ENCODE measurements around the gene SYT17.

SYT17 gene

GRCh38 chr16:19212059-19212458 lies 44.0 kb downstream of the SYT17 start:
- Histone ChIP-seq H3K4me3 (ENCODE audit: control insufficient read depth in 1 of 7, extremely low read depth in 1 of 7, insufficient read depth in 4 of 7, low read depth in 2 of 7, low read length in 6 of 7) (no peak overlapping the region), H3K9me3 (ENCODE audit: control extremely low read depth in 1 of 5, control insufficient read depth in 4 of 5, insufficient read depth in 2 of 5, low read depth in 1 of 5, low read length in 4 of 5) (peaks cover 0 to 5% (median 0%) of the 10 kb centered on the region in 5 experiments), H3K27me3 (replicated peaks in 2 of 5; ENCODE audit: control insufficient read depth in 4 of 5, insufficient read depth in 5 of 5, low read length in 4 of 5) (peaks cover 0 to 3% (median 0%) of the 10 kb centered on the region in 5 experiments), H3K36me3 (ENCODE audit: control insufficient read depth in 4 of 4, insufficient read depth in 4 of 4, low read length in 3 of 4) (no peaks in the 10 kb centered on the region), H3K27ac (ENCODE audit: insufficient read depth in 1 of 2, low read depth in 1 of 2, low read length in 2 of 2, poor library complexity in 1 of 2, severe bottlenecking in 2 of 2) (no peak overlapping the region), H3K4me1 (ENCODE audit: control extremely low read depth in 1 of 4, control insufficient read depth in 4 of 4, insufficient read depth in 4 of 4, low read length in 3 of 4) (no peaks in the 10 kb centered on the region)
- ChIA-PET CTCF (no interaction called here), POLR2A (no interaction called here)
- WGBS (ENCODE audit: insufficient coverage): 89% methylated on average over 3 of the region's 5 CpGs
- DNase-seq: no peak

GRCh38 chr16:19213885-19214284 lies 45.8 kb downstream of the SYT17 start:
- no peaks in the 10 kb centered on the region for H3K4me1 ChIP-seq (ENCODE audit: control extremely low read depth in 1 of 4, control insufficient read depth in 4 of 4, insufficient read depth in 4 of 4, low read length in 3 of 4)
- peak in 2 of 3 donors; percentile 11 to 19 for DNase-seq
- H3K4me3 ChIP-seq (ENCODE audit: control insufficient read depth in 1 of 7, extremely low read depth in 1 of 7, insufficient read depth in 4 of 7, low read depth in 2 of 7, low read length in 6 of 7): no peak overlapping the region
- POLR2A ChIA-PET: no interaction called here
- CTCF ChIA-PET: interaction anchor here (1.1 kb wide), 1 partner anchor 34 kb away, joined by 3 read pairs; no protein-coding TSS in a partner anchor
- H3K9me3 ChIP-seq (ENCODE audit: control extremely low read depth in 1 of 5, control insufficient read depth in 4 of 5, insufficient read depth in 2 of 5, low read depth in 1 of 5, low read length in 4 of 5): peaks cover 0 to 5% (median 0%) of the 10 kb centered on the region in 5 experiments
- H3K27me3 ChIP-seq (replicated peaks in 2 of 5; ENCODE audit: control insufficient read depth in 4 of 5, insufficient read depth in 5 of 5, low read length in 4 of 5): peaks cover 0 to 3% (median 0%) of the 10 kb centered on the region in 5 experiments
- H3K27ac ChIP-seq (ENCODE audit: insufficient read depth in 1 of 2, low read depth in 1 of 2, low read length in 2 of 2, poor library complexity in 1 of 2, severe bottlenecking in 2 of 2): no peak overlapping the region
- no peaks in the 10 kb centered on the region for H3K36me3 ChIP-seq (ENCODE audit: control insufficient read depth in 4 of 4, insufficient read depth in 4 of 4, low read length in 3 of 4)

DNA sequence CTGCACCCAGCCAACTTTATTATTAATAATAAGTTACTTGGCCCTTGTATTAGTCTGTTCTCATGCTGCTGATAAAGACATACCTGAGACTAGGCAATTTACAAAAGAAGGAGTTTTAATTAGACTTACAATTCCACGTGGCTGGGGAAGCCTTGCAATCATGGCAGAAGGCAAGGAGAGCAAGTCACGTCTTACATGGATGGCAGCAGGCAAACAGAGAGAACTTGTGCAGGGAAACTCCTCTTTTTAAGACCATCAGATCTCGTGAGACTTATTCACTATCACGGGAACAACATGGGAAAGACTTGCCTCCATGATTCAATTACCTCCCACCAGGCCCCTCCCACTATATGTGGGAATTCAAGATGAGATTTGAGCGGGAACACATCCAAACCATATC lies 47.7 kb downstream of the SYT17 start:
- H3K27me3 ChIP-seq (replicated peaks in 2 of 5; ENCODE audit: control insufficient read depth in 4 of 5, insufficient read depth in 5 of 5, low read length in 4 of 5): peaks cover 0 to 3% (median 0%) of the 10 kb centered on the region in 5 experiments
- WGBS (ENCODE audit: insufficient coverage): 91% methylated on average over 2 of the region's 5 CpGs
- no peak overlapping the region for H3K4me3 ChIP-seq (ENCODE audit: control insufficient read depth in 1 of 7, extremely low read depth in 1 of 7, insufficient read depth in 4 of 7, low read depth in 2 of 7, low read length in 6 of 7)
- POLR2A ChIA-PET: no interaction called here
- H3K36me3 ChIP-seq (ENCODE audit: control insufficient read depth in 4 of 4, insufficient read depth in 4 of 4, low read length in 3 of 4): no peaks in the 10 kb centered on the region
- H3K27ac ChIP-seq (ENCODE audit: insufficient read depth in 1 of 2, low read depth in 1 of 2, low read length in 2 of 2, poor library complexity in 1 of 2, severe bottlenecking in 2 of 2): no peak overlapping the region
- H3K4me1 ChIP-seq (ENCODE audit: control extremely low read depth in 1 of 4, control insufficient read depth in 4 of 4, insufficient read depth in 4 of 4, low read length in 3 of 4): no peaks in the 10 kb centered on the region
- DNase-seq: no peak
- CTCF ChIA-PET: no interaction called here
- peaks cover 0 to 5% (median 0%) of the 10 kb centered on the region in 5 experiments for H3K9me3 ChIP-seq (ENCODE audit: control extremely low read depth in 1 of 5, control insufficient read depth in 4 of 5, insufficient read depth in 2 of 5, low read depth in 1 of 5, low read length in 4 of 5)

GRCh38 chr16:19218581-19218980 lies 50.5 kb downstream of the SYT17 start:
- H3K9me3 ChIP-seq (ENCODE audit: control extremely low read depth in 1 of 5, control insufficient read depth in 4 of 5, insufficient read depth in 2 of 5, low read depth in 1 of 5, low read length in 4 of 5): no peaks in the 10 kb centered on the region
- no peaks in the 10 kb centered on the region for H3K4me1 ChIP-seq (ENCODE audit: control extremely low read depth in 1 of 4, control insufficient read depth in 4 of 4, insufficient read depth in 4 of 4, low read length in 3 of 4)
- peaks cover 0 to 3% (median 0%) of the 10 kb centered on the region in 5 experiments for H3K27me3 ChIP-seq (replicated peaks in 2 of 5; ENCODE audit: control insufficient read depth in 4 of 5, insufficient read depth in 5 of 5, low read length in 4 of 5)
- no peak overlapping the region for H3K27ac ChIP-seq (ENCODE audit: insufficient read depth in 1 of 2, low read depth in 1 of 2, low read length in 2 of 2, poor library complexity in 1 of 2, severe bottlenecking in 2 of 2)
- ChIA-PET CTCF (interaction anchor here (0.6 kb wide), 1 partner anchor 48 kb away, joined by 5 read pairs; no protein-coding TSS in a partner anchor), POLR2A (no interaction called here)
- H3K36me3 ChIP-seq (ENCODE audit: control insufficient read depth in 4 of 4, insufficient read depth in 4 of 4, low read length in 3 of 4): no peaks in the 10 kb centered on the region
- DNase-seq: no peak
- WGBS (ENCODE audit: insufficient coverage): 76% methylated on average over 4 of the region's 4 CpGs
- no peak overlapping the region for H3K4me3 ChIP-seq (ENCODE audit: control insufficient read depth in 1 of 7, extremely low read depth in 1 of 7, insufficient read depth in 4 of 7, low read depth in 2 of 7, low read length in 6 of 7)

DNA sequence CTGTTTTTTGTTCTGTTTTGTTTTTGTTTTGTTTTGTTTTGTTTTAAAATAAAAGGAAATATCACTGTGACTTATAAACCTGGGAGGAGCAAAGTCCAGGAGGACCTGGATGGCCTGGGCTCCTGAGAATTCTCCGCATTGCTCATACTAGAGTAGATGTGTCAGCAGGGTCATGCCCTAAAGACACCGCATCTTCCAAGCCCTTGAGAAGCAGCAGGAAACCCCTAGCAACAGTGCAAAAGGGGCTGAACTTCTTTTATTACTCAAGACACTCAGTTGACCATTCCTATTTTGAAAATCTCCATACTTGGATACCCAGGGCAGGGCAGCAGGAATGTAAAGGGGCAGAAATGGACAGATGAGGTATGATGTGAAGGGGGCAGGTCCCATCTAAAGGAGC lies 51.8 kb downstream of the SYT17 start:
- POLR2A ChIA-PET: no interaction called here
- H3K36me3 ChIP-seq (ENCODE audit: control insufficient read depth in 4 of 4, insufficient read depth in 4 of 4, low read length in 3 of 4): no peaks in the 10 kb centered on the region
- WGBS (ENCODE audit: insufficient coverage): no CpG with 5 or more reads among the region's 2 CpGs

DNA sequence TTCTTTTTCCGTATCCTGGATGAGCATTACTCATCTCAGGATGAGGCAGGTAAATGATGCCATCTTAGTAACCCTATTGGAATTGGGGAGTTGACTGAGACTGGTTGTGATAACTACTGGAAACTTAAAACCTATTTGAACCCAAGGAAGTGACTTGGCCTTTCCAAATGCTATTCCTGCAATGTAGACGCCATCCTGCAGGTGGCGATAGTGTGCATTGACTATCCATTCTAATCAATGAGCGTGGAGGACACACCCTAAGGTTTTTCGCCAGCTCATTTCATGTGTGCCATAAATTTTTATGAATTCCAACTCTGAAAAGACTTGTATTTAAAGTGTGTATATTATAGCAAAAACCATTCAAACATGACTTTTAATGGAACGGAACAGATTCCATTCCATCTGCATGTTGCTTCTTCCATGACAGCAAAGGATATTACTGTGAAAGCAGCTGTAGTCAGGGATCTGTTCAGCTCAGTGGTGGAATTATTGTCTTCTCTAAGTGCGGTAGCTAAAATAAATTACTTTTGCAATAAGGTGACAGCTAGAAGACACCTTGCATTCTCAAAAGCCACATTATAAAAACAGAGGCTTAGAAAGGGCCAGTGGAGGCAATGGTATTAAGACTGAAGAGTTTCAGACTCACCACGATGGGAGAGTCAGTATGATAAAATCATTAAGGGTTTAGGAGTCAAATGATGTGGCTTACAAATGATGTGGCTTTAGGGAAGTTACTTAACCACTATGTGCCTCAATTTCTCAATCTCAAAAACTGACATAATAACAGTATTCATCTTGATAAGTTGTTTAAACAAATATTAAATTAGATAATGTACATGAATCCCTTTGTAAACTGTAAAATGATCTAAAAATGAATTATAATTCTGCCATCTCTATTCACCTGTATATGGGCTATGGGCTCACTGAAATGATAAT lies 55.5 kb downstream of the SYT17 start:
- 54% methylated on average over 4 of the region's 8 CpGs for WGBS (ENCODE audit: insufficient coverage)
- POLR2A ChIA-PET: no interaction called here
- H3K9me3 ChIP-seq (ENCODE audit: control extremely low read depth in 1 of 5, control insufficient read depth in 4 of 5, insufficient read depth in 2 of 5, low read depth in 1 of 5, low read length in 4 of 5): peaks cover 0 to 4% (median 3%) of the 10 kb centered on the region in 5 experiments
- H3K4me3 ChIP-seq (ENCODE audit: control insufficient read depth in 1 of 7, extremely low read depth in 1 of 7, insufficient read depth in 4 of 7, low read depth in 2 of 7, low read length in 6 of 7): no peak overlapping the region
- no peaks in the 10 kb centered on the region for H3K27me3 ChIP-seq (replicated peaks in 2 of 5; ENCODE audit: control insufficient read depth in 4 of 5, insufficient read depth in 5 of 5, low read length in 4 of 5)
- CTCF ChIA-PET: interaction anchor here (1.5 kb wide), 1 partner anchor 11 kb away, joined by 4 read pairs; no protein-coding TSS in a partner anchor
- H3K4me1 ChIP-seq (ENCODE audit: control extremely low read depth in 1 of 4, control insufficient read depth in 4 of 4, insufficient read depth in 4 of 4, low read length in 3 of 4): no peaks in the 10 kb centered on the region
- no peak overlapping the region for H3K27ac ChIP-seq (ENCODE audit: insufficient read depth in 1 of 2, low read depth in 1 of 2, low read length in 2 of 2, poor library complexity in 1 of 2, severe bottlenecking in 2 of 2)
- H3K36me3 ChIP-seq (ENCODE audit: control insufficient read depth in 4 of 4, insufficient read depth in 4 of 4, low read length in 3 of 4): no peaks in the 10 kb centered on the region
- DNase-seq: peak in 2 of 3 donors; percentile 1 to 24

More for the DNA sequence above, 51.8 kb downstream of the SYT17 start:
- H3K27ac ChIP-seq (ENCODE audit: insufficient read depth in 1 of 2, low read depth in 1 of 2, low read length in 2 of 2, poor library complexity in 1 of 2, severe bottlenecking in 2 of 2): no peak overlapping the region
- H3K4me1 ChIP-seq (ENCODE audit: control extremely low read depth in 1 of 4, control insufficient read depth in 4 of 4, insufficient read depth in 4 of 4, low read length in 3 of 4): no peaks in the 10 kb centered on the region
- H3K9me3 ChIP-seq (ENCODE audit: control extremely low read depth in 1 of 5, control insufficient read depth in 4 of 5, insufficient read depth in 2 of 5, low read depth in 1 of 5, low read length in 4 of 5): peaks cover 0 to 1% (median 0%) of the 10 kb centered on the region in 5 experiments
- H3K27me3 ChIP-seq (replicated peaks in 2 of 5; ENCODE audit: control insufficient read depth in 4 of 5, insufficient read depth in 5 of 5, low read length in 4 of 5): no peaks in the 10 kb centered on the region
- H3K4me3 ChIP-seq (ENCODE audit: control insufficient read depth in 1 of 7, extremely low read depth in 1 of 7, insufficient read depth in 4 of 7, low read depth in 2 of 7, low read length in 6 of 7): no peak overlapping the region
- CTCF ChIA-PET: no interaction called here
- no peak for DNase-seq

DNA sequence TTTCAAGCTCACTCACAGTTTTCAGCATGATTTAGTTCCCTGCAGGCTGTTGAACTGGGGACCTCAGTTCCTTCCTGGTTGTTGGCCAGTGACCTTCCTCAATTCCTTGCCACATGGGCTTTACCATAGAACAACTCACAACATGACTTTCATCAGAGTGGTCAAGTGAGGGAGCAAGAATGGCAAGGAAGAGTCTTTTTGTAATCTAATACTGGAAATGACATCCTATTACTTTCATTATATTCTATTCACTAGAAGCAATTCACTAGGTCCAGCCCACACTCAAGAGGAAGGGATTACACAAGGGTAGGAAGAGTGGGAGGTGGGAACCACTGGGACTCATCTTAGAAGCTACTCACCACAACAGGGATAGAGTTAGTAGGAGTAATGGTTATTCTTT lies 57.6 kb downstream of the SYT17 start:
- H3K9me3 ChIP-seq (ENCODE audit: control extremely low read depth in 1 of 5, control insufficient read depth in 4 of 5, insufficient read depth in 2 of 5, low read depth in 1 of 5, low read length in 4 of 5): peaks cover 0 to 4% (median 3%) of the 10 kb centered on the region in 5 experiments
- ChIA-PET POLR2A (no interaction called here), CTCF (interaction anchor here (1.1 kb wide), 1 partner anchor 9 kb away, joined by 3 read pairs; no protein-coding TSS in a partner anchor)
- no peaks in the 10 kb centered on the region for H3K4me1 ChIP-seq (ENCODE audit: control extremely low read depth in 1 of 4, control insufficient read depth in 4 of 4, insufficient read depth in 4 of 4, low read length in 3 of 4)
- no peaks in the 10 kb centered on the region for H3K27me3 ChIP-seq (replicated peaks in 2 of 5; ENCODE audit: control insufficient read depth in 4 of 5, insufficient read depth in 5 of 5, low read length in 4 of 5)
- H3K27ac ChIP-seq (ENCODE audit: insufficient read depth in 1 of 2, low read depth in 1 of 2, low read length in 2 of 2, poor library complexity in 1 of 2, severe bottlenecking in 2 of 2): no peak overlapping the region
- H3K36me3 ChIP-seq (ENCODE audit: control insufficient read depth in 4 of 4, insufficient read depth in 4 of 4, low read length in 3 of 4): no peaks in the 10 kb centered on the region
- no peak for DNase-seq
- no peak overlapping the region for H3K4me3 ChIP-seq (ENCODE audit: control insufficient read depth in 1 of 7, extremely low read depth in 1 of 7, insufficient read depth in 4 of 7, low read depth in 2 of 7, low read length in 6 of 7)
